Activated naive CD4-positive, alpha-beta T cell treated with anti-CD3 and anti-CD28 coated beads, Interleukin-2, amount 50 U/mL, for 24 hours (primary cell): Measurements from ENCODE around the gene SUV39H2.

Source experiments
- H3K27ac Mint-ChIP-seq: one replicate; pipeline ENCODE4 v1.8.0; 2021; ENCODE audit warnings: mild to moderate bottlenecking, mixed read lengths
- H3K27me3 Mint-ChIP-seq: one replicate; pipeline ENCODE4 v1.8.0; 2021; ENCODE audit warnings: mixed read lengths
- H3K36me3 Mint-ChIP-seq: one replicate; pipeline ENCODE4 v1.8.0; 2021; ENCODE audit warnings: mixed read lengths
- H3K4me1 Mint-ChIP-seq: one replicate; pipeline ENCODE4 v1.8.0; 2021; ENCODE audit warnings: mixed read lengths
- H3K4me3 Mint-ChIP-seq: one replicate; pipeline ENCODE4 v1.8.0; 2021; ENCODE audit warnings: mild to moderate bottlenecking, mixed read lengths
- H3K9me3 Mint-ChIP-seq: one replicate; pipeline ENCODE4 v1.8.0; 2021; ENCODE audit warnings: mixed read lengths

Gene SUV39H2

GRCh38 chr10:14878266-14879123 is at the start of gene SUV39H2:
Gene SUV39H2, plus strand, starts transcription at chr10:14878866. Its CDS starts 23 bp downstream, at chr10:14878889.
- peaks cover 41% of the 10 kb centered on the region for H3K4me1 Mint-ChIP-seq
- peak within 1 kb of the TSS; percentile 95 for H3K4me3 Mint-ChIP-seq
- H3K36me3 Mint-ChIP-seq: peaks cover 2% of the 10 kb centered on the region
- peak within 1 kb of the TSS; percentile 92 for H3K27ac Mint-ChIP-seq
- H3K9me3 Mint-ChIP-seq: no peaks in the 10 kb centered on the region
- no peaks in the 10 kb centered on the region for H3K27me3 Mint-ChIP-seq

GRCh38 chr10:14833106-14833505 is 45.6 kb upstream of the SUV39H2 start:
- peaks cover 8% of the 10 kb centered on the region for H3K4me1 Mint-ChIP-seq
- no peaks in the 10 kb centered on the region for H3K9me3 Mint-ChIP-seq
- H3K4me3 Mint-ChIP-seq: no peak overlapping the region
- peaks cover 8% of the 10 kb centered on the region for H3K36me3 Mint-ChIP-seq
- H3K27me3 Mint-ChIP-seq: no peaks in the 10 kb centered on the region
- H3K27ac Mint-ChIP-seq: no peak overlapping the region

GRCh38 chr10:14836208-14836607 is 42.5 kb upstream of the SUV39H2 start:
- Mint-ChIP-seq H3K27ac (no peak overlapping the region), H3K27me3 (no peaks in the 10 kb centered on the region), H3K9me3 (no peaks in the 10 kb centered on the region), H3K4me1 (peaks cover 25% of the 10 kb centered on the region), H3K36me3 (peaks cover 12% of the 10 kb centered on the region), H3K4me3 (no peak overlapping the region)

- H3K27me3 Mint-ChIP-seq: no peaks in the 10 kb centered on the region
- H3K4me3 Mint-ChIP-seq: peak overlapping the region; percentile 93
- H3K36me3 Mint-ChIP-seq: peaks cover 14% of the 10 kb centered on the region
- H3K4me1 Mint-ChIP-seq: peaks cover 25% of the 10 kb centered on the region
- no peaks in the 10 kb centered on the region for H3K9me3 Mint-ChIP-seq
- H3K27ac Mint-ChIP-seq: peak overlapping the region; percentile 95
Observed at GRCh38 chr10:14837003-14837756, 41.5 kb upstream of the SUV39H2 start.

- Mint-ChIP-seq H3K9me3 (no peaks in the 10 kb centered on the region), H3K4me1 (peaks cover 25% of the 10 kb centered on the region), H3K4me3 (peak within 1 kb of the TSS; percentile 93), H3K36me3 (peaks cover 11% of the 10 kb centered on the region), H3K27ac (peak within 1 kb of the TSS; percentile 95), H3K27me3 (no peaks in the 10 kb centered on the region)
Observed at GRCh38 chr10:14837757-14838581, 40.7 kb upstream of the SUV39H2 start, which contains the start of the genes CDNF, HSPA14 and MSANTD7. Gene CDNF, minus strand, starts transcription at chr10:14838037. Its CDS starts 91 bp downstream, at chr10:14837946. Gene HSPA14, plus strand, starts transcription at chr10:14838306. Its CDS starts 97 bp downstream, at chr10:14838403. Gene MSANTD7, plus strand, starts transcription at chr10:14838306. Its CDS starts 3,979 bp downstream, at chr10:14842285.

- H3K27ac Mint-ChIP-seq: peak overlapping the region; percentile 95
- H3K4me1 Mint-ChIP-seq: peaks cover 25% of the 10 kb centered on the region
- no peaks in the 10 kb centered on the region for H3K9me3 Mint-ChIP-seq
- H3K4me3 Mint-ChIP-seq: peak overlapping the region; percentile 93
- peaks cover 9% of the 10 kb centered on the region for H3K36me3 Mint-ChIP-seq
- H3K27me3 Mint-ChIP-seq: no peaks in the 10 kb centered on the region
Observed at GRCh38 chr10:14838582-14839304, 39.9 kb upstream of the SUV39H2 start.

- Mint-ChIP-seq H3K9me3 (no peaks in the 10 kb centered on the region), H3K27me3 (no peaks in the 10 kb centered on the region), H3K4me3 (peak overlapping the region; percentile 93), H3K4me1 (peaks cover 25% of the 10 kb centered on the region), H3K27ac (peak overlapping the region; percentile 62), H3K36me3 (peaks cover 9% of the 10 kb centered on the region)
Observed at GRCh38 chr10:14839305-14839695, 39.4 kb upstream of the SUV39H2 start.

- Mint-ChIP-seq H3K4me3 (peak overlapping the region; percentile 93), H3K27ac (peak overlapping the region; percentile 38), H3K4me1 (peaks cover 29% of the 10 kb centered on the region), H3K9me3 (no peaks in the 10 kb centered on the region), H3K27me3 (no peaks in the 10 kb centered on the region), H3K36me3 (peaks cover 9% of the 10 kb centered on the region)
Observed at GRCh38 chr10:14840178-14840577, 38.5 kb upstream of the SUV39H2 start.

- Mint-ChIP-seq H3K27ac (no peak overlapping the region), H3K4me1 (peaks cover 28% of the 10 kb centered on the region), H3K36me3 (peaks cover 10% of the 10 kb centered on the region), H3K4me3 (no peak overlapping the region), H3K9me3 (no peaks in the 10 kb centered on the region), H3K27me3 (no peaks in the 10 kb centered on the region)
Observed at GRCh38 chr10:14843327-14843988, 35.2 kb upstream of the SUV39H2 start.

GRCh38 chr10:14844948-14845347 is 33.7 kb upstream of the SUV39H2 start:
- Mint-ChIP-seq H3K27me3 (no peaks in the 10 kb centered on the region), H3K36me3 (peaks cover 14% of the 10 kb centered on the region), H3K9me3 (no peaks in the 10 kb centered on the region), H3K27ac (no peak overlapping the region), H3K4me3 (no peak overlapping the region), H3K4me1 (peaks cover 20% of the 10 kb centered on the region)

- no peaks in the 10 kb centered on the region for H3K27me3 Mint-ChIP-seq
- no peak overlapping the region for H3K4me3 Mint-ChIP-seq
- no peak overlapping the region for H3K27ac Mint-ChIP-seq
- no peaks in the 10 kb centered on the region for H3K9me3 Mint-ChIP-seq
- no peaks in the 10 kb centered on the region for H3K4me1 Mint-ChIP-seq
- peaks cover 17% of the 10 kb centered on the region for H3K36me3 Mint-ChIP-seq
Observed at GRCh38 chr10:14852236-14852635, 26.4 kb upstream of the SUV39H2 start.

GRCh38 chr10:14855453-14855852 is 23.2 kb upstream of the SUV39H2 start:
- Mint-ChIP-seq H3K4me3 (no peak overlapping the region), H3K4me1 (no peaks in the 10 kb centered on the region), H3K27ac (no peak overlapping the region), H3K36me3 (peaks cover 12% of the 10 kb centered on the region), H3K9me3 (no peaks in the 10 kb centered on the region), H3K27me3 (no peaks in the 10 kb centered on the region)

GRCh38 chr10:14858338-14858960 is 20.2 kb upstream of the SUV39H2 start:
- Mint-ChIP-seq H3K27ac (no peak overlapping the region), H3K27me3 (no peaks in the 10 kb centered on the region), H3K4me3 (no peak overlapping the region), H3K4me1 (no peaks in the 10 kb centered on the region), H3K9me3 (no peaks in the 10 kb centered on the region), H3K36me3 (peaks cover 6% of the 10 kb centered on the region)

GRCh38 chr10:14859043-14859442 is 19.6 kb upstream of the SUV39H2 start:
- no peaks in the 10 kb centered on the region for H3K27me3 Mint-ChIP-seq
- H3K27ac Mint-ChIP-seq: no peak overlapping the region
- no peaks in the 10 kb centered on the region for H3K9me3 Mint-ChIP-seq
- no peaks in the 10 kb centered on the region for H3K4me1 Mint-ChIP-seq
- no peak overlapping the region for H3K4me3 Mint-ChIP-seq
- H3K36me3 Mint-ChIP-seq: peaks cover 6% of the 10 kb centered on the region
